HG03342 (cell line): ENCODE results near the gene CDK13.
"Not testable (repeated sequence)": the region's sequence is repeated elsewhere in the genome, so short reads cannot be mapped to it uniquely, and the experiment has no call there.

ENCODE experiments used
- ATAC-seq: cut with Tn5 transposase; IDR thresholded peaks from one replicate; pipeline ENCODE4 v1.9.1; 2021; ENCODE audit warnings: mild to moderate bottlenecking, moderate library complexity; ENCODE audit not compliant: unreplicated experiment

Gene CDK13

GRCh38 chr7:40145596-40146130, 195.6 kb downstream of the CDK13 start:
- ATAC-seq: not testable (repeated sequence)

GRCh38 chr7:40147371-40148246, 197.6 kb downstream of the CDK13 start:
- ATAC-seq: no peak

GRCh38 chr7:40148247-40148580, 198.2 kb downstream of the CDK13 start:
- not testable (repeated sequence) for ATAC-seq

GRCh38 chr7:40148671-40149070, 198.6 kb downstream of the CDK13 start:
- no peak for ATAC-seq
